HG02973 (cell line): ENCODE data around the gene TRABD.

ENCODE experiments used
- ATAC-seq: cut with Tn5 transposase; IDR thresholded peaks from one replicate; pipeline ENCODE4 v1.9.1; 2021; ENCODE audit warnings: moderate library complexity; ENCODE audit not compliant: unreplicated experiment

TRABD gene

GRCh38 chr22:50233223-50233622, 47.5 kb downstream of the TRABD start:
- no peak for ATAC-seq

DNA sequence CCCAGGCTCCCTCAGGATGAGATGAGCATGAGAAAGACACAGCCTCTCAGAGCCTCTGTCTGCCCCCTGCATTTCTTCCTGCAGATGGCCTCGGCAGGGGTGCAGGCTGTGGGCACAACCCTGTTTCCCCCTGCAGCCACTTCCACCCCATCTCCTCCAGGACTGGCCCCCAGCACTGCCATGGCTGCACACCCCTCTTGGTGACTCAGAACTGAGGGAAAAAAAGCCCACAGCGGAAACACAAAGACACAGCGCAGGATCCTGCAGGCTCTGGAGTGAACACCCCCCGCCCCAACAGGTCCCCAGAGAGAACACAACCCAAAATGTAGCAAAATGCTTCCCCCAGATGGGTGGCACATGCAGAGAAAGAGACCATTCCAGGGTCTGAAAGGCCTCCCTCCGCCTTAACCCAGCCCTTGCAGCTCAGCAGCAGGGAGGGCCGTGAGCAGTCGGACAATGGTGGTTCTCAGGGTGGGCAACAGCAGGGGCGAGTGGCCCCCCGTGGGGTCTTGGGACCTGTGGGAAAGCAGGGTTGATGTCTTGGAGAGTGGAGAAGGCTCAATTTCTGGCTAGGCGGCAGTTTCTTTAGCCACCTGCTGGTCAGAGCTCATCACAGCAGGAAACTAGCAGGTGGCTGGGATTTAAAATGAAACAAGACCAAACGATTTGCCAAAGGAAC, 51.2 kb downstream of the TRABD start:
- no peak for ATAC-seq

GRCh38 chr22:50238755-50239154, 53.0 kb downstream of the TRABD start:
- no peak for ATAC-seq

DNA sequence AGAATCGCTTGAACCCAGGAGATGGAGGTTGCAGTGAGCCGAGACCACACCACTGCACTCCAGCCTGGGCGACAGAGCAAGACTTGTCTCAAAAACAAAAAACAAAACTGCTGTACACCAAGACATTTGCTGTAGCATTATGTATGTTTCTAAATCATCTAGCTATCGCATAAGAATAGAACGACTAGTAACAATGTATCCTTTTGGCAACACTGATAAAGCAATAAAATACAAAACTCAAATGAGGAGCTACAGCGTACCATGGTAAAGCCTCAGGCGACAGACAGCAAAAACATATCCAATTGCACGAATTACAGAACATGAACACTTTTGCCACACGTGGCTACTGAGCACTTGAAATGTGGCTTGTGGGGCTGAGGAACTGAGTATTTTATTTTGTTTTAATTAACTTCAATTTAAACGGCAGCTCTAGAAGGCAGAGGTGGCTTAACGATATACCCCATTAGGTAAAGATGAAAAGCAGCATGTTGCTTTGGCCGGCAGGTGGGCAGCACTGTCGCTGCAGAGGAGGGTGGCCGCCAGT, 56.8 kb downstream of the TRABD start:
- ATAC-seq, result no peak

GRCh38 chr22:50243685-50244419, 58.1 kb downstream of the TRABD start:
- ATAC-seq, result no peak

DNA sequence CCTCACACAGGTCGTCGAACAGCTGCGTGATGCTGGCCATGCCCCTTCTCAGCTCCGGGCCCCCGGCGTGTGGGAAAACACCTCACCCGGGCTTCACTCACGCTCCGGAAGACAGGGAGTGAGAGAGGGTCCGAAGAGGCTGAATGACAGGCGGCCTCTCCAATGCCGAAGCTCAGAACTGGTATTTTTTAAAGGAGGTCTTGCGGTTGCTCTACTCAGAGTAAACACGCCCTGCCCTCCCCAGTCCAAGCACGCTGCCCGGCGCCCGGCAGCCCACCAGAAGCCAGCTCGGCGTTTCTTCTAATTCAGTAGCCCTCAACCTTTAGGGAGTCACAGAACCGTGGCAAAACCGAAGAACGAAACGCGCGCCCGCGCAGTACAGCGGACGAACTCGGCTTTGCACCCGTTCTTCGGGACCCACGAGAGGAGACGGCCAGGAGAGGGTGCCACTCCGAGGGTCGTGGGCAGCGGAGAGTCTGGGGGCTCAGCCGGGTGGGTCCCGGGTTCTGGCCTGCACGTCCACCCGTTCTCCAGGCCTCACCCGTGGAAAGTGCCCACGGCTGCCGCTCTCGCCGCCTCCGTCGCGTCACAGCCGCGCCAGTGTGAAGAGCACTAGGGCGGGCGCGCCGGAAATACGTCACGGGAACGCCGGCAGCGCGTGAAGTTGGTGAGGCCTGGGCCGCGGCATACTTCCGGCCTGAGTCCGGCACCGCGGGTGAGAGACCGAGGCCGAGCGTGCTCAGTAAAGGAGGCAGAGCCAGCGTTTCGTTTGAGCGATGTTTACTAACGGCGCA, 58.9 kb downstream of the TRABD start, which contains the start of gene TUBGCP6:
Gene TUBGCP6 (minus strand): TSS at position 604 of the 794 bp plus-strand sequence. CDS start 564 bp downstream, at position 40.
- peak; percentile 61 for ATAC-seq

DNA sequence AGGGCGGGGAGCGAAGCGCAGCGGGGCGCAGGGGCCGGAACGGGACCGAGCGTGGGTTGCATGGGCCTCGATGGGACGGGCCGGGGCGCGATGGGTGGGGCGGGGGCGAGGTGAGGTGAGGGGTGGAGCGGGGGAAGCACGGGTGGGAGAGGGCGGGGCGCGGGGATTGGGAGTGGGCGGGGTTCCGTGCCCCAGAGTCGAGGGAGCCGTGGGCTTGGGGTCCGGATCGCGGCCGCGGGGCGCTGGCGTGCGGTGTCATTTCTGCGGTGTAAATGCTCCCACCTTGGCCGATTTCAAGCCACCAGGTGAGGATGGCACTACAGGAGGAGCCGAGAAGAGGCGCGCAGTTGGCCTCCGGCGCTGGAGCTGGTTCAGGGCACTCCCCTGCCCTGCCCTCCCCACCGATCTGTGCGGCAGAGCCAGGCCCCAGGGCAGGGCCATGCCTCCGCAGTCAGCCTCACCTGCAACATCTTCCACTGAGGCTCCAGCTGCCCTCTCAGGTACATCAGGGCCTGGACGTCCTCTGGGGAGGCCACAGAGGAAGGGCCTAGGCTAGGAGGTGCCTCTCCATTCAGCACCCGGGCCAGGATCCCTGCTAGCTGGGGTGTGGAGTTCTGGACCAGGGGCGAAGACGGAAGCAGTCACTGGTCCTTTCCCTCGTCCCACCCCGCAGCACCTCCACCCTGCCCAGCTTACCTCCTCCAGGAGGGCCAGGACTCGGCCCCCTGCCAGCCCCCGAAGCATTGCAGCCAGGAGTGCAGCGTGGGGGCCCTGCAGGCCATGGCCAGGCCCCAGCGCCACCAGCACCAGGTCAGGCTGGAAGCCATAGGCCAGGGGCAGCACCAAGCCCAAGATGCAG, 59.7 kb downstream of the TRABD start:
- ATAC-seq, result no peak

GRCh38 chr22:50246242-50247175, 60.8 kb downstream of the TRABD start:
- ATAC-seq, result no peak

GRCh38 chr22:50247748-50248147, 62.0 kb downstream of the TRABD start:
- no peak for ATAC-seq

DNA sequence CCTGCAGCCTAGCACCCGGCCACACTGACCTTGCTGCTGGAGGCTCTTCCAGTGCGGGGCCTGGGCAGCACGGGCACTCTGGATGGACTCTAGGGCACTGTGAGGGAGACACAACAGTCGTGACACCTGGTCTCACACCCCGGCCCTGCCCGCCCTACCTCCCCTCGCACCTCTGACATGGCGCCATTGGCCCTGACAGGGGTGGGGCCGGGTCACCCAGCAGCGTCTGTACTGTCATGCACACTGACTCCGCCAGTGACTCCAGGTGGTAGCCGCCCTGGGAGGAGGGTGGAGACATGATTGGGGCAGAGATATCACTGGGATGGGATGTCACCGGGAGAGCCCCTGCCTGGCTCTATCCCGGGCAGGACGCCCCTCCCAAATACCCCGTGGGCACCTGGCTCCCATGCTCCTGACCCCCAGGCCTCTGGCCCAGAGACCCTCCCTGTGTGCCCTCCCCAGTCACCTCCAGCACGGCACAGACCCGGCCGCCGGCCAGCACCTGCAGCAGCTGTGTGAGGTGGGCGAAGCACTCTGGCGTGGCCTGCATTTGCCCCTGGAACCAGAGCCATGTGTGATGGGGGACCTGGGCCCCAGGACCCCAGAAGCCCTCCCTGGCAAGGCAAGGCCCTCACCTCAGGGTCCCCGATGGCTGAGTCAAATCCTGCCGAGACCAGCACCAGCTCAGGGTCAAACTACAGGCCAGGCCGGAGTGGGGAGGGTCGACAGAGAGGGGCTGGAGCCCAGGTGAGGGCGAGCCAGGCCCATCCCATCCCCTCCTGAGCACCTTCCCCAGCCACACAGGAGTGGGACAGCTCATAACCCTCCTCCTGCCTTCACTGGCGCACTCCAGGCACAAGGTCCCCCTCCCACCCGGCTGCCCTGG, 62.7 kb downstream of the TRABD start:
- ATAC-seq, result no peak
